SIG-M5 (cell line): ENCODE data around the gene ASZ1.
"Not testable (repeated sequence)": the region's sequence is repeated elsewhere in the genome, so short reads cannot be mapped to it uniquely, and the experiment has no call there.

Experiments
- DNase-seq: peaks from one replicate; lab custom pipeline; 2025; lab: John Stamatoyannopoulos, UW

Gene ASZ1, protein sequence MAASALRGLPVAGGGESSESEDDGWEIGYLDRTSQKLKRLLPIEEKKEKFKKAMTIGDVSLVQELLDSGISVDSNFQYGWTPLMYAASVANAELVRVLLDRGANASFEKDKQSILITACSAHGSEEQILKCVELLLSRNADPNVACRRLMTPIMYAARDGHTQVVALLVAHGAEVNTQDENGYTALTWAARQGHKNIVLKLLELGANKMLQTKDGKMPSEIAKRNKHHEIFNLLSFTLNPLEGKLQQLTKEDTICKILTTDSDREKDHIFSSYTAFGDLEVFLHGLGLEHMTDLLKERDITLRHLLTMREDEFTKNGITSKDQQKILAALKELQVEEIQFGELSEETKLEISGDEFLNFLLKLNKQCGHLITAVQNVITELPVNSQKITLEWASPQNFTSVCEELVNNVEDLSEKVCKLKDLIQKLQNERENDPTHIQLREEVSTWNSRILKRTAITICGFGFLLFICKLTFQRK

DNA sequence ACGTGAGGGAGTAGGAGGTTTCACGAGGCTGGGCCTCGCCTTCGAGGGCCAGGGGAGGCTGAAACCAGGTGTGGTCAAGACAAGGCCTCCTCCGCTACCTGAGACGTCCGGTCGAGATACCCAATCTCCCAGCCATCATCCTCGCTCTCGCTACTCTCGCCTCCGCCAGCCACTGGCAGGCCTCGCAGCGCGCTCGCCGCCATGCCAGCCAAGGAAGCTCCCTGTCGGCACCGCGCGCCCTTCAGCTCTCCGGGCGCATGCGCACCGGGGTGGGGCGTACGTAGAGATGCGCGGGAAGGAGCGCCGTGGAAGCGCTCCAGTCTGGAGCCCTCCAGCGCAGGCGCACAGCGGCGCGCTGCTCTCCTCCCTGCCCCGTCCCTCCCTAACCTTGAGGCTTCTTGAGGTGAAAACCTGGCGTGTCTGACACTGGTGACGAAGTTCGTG, at the start of gene ASZ1:
Gene ASZ1 (minus strand): TSS at position 236 of the 444 bp plus-strand sequence. CDS start 33 bp downstream, at position 203.
- DNase-seq, result no peak

DNA sequence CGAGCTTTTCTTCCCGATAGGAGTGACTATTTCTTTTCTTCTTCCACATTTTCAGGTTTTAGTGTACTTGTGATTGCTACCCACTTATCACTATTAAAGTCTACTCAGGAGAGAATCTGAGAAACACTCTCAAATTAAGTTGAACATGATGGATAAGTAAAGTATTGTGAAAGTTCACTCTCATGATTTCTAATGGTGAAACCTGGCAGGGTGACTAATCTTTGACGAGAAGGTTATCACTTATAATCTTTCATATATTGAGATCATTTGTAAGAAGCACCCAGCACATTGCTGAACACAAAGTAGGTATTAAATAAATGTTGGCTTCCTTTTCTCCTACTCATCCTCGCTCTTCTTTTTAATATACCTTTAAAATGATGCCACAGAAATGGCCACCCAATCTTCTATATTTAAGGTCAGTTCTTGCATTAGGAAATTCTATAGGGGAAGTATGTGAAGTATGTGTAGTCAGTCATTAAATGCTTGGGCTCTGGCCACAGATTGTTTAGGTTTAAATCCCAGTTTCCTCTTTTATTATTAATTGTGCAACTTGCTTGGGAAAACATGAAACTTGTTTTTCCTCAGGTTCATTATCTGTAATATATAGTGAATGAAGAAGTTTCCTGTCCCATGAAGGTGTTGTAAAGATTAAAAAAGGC, 49.4 kb upstream of the ASZ1 start:
- no peak for DNase-seq

DNA sequence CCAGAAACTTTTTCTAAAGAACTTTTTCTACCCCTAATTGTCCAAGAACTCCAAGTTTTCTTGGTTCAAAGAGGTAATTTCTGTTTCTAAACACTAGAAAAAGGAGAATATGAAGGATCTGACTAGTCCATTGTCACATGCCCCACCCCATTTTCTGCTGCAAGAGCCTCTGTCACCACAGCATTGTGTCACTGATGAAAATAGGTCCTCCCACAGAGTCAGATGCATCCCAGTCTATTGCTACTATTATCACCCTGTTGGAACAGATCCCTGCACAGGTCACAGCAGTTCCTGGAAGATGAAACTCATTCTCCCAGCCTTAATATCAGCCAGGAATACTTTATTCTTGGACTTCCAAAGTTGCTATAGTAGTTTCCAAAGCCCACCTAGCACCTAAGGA, 45.0 kb upstream of the ASZ1 start:
- DNase-seq, result no peak

DNA sequence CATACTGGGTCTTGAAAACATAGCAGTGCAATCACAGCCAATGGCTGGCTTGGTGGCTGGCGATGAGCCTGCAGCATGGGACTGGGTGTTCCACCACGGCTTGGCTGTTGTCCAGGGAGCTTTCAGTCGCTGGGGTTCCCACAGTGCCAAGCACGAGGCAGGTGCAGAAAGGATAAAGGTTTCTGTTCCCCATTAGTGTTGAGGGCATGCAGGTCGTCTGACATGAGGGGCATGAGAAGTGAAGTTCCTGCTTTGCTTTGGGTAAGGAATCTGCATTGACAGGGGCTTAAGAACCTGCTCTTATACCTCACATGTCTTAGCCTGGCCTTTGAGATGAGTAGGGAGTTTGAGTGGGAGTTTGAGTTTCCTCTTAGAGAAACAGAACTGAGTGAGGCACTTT, 43.5 kb upstream of the ASZ1 start:
- DNase-seq, result no peak

DNA sequence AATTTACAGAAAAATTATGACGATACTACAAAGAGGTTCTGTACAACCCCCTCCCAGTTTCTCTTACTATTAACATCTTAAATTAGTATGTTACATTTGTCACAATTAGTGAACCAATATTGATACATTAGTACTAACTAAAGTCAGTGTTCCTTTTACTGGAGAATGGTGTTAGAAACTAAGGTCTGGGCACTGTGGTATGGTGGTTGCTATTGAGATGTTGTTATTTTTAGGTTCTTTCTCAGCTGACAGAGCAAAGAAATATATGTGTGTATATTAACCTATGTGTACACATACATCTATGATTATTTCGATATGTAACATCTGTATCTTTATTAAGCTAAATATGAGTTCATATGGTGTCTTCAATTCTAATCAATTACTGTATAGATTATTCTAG, 40.9 kb upstream of the ASZ1 start:
- DNase-seq, result no peak

DNA sequence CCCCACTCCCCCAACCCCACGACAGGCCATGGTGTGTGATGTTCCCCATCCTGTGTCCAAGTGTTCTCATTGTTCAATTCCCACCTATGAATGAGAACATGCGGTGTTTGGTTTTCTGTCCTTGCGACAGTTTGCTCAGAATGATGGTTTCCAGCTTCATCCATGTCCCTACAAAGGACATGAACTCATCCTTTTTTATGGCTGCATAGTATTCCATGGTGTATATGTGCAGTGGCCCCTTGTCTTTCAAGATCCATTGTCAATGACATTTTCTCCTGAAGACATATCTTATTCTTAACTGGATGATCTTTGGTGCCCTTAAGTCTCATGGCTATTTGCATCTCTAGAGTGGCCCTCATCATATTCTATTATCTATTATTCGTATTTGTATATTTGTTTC, 33.5 kb upstream of the ASZ1 start:
- not testable (repeated sequence) for DNase-seq

DNA sequence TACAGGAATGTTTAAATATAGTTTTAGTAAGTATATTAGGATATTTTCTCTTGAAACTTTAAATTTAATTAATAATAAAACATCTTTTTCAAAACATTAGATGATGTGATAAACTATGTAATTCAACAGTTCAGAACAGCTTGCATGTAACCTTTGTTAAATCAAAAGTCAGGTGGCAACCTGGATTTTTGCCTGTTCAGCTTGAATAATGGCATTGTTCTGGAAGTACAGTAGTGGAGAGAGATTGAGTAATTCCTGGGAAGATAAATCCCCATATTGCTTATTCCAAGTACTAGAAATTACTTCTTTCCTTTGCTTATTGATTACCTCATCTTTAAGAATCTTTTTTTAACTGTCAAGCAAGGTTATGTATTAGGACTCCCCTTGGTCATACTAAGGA, 32.4 kb upstream of the ASZ1 start:
- DNase-seq, result no peak

DNA sequence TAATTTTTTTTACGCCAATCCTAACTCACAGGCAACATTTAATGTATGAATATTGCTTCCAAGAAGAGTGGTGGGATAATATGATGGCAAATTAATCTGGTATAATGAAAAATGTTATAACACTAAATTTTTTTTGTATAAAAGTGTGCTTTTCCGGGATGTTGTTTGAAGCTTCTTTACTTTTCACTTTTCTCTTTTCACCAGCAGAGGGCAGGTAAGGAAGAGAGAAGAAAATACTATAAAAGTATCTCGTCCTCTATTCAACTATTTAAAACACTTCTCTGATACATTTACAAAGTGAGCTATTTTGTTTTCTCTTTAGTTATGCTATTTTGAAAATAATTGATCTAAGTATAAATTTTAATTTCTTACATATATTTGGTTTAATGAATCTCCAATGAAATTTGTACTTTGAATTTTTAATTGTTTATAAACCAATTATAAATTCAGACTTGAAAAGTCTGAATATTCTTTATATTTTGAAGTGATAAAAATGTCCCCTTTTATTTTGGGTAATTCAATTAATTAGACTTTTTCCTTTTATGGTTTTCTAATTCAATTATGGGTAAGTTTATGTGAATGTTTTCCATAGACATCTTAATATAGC, 31.8 kb upstream of the ASZ1 start:
- DNase-seq, result no peak

DNA sequence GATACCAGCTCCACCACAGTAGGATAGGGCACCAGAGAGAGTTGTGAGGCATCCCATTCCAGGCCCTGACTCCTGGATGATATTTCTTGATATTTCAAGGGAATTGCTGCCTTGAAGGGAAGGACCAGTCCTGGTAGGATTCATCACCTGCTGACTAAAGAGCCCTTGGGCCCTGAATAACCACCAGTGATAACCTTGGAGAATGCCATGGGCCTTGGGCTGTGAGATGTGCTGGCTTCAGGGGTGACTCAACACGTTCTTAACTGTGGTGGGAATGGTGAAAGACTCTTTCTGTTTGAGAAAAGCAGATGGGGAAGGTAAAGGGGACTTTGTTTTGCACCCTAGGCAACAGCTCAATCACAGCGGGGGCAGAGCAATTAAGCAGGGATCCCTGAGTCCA, 21.4 kb upstream of the ASZ1 start:
- no peak for DNase-seq

DNA sequence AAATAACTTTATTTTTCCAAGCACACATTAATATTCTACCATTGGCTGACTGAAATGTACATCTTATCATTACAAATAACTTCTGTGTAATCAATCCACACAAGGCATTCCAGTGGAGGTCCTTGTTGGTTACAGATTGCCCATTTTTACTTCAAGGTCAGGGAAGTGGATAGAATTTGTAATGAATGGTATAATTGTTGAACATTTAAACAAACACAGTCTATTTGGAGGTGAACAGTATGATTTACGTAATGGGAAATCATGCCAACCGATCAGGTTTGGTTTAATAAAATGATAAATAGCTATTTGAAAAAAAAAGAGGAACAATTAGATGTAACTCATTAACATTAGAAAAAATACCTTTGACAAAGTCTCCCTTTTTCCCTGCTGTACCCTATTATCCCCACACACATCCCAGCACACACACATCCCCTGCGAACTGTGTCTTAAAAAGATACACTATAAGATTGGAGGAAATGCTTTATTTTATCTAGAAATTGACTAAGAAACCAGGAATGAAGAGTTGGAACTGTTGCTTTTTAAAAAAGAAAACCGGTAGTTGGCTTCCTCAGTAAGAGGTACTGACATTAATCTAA, 19.0 kb upstream of the ASZ1 start:
- DNase-seq, result no peak

DNA sequence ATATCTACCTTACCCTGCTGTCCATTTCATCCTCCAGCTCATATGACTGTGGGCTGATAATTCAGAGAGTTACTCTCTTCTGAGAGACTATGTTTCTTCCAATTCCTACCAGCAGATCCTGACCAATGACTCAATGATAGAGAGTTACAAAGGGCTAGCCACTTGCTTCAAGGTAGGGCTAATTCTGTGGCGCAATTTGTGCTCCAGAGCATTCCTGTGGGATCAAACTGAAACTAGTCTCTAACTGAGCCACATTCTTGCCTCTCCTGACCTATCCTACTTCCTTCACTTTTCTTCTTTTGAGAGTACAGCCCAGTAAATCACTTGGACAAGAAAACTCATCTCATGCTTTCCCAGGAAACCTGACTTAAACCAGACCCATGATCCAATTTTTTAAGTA, 17.9 kb upstream of the ASZ1 start:
- no peak for DNase-seq

DNA sequence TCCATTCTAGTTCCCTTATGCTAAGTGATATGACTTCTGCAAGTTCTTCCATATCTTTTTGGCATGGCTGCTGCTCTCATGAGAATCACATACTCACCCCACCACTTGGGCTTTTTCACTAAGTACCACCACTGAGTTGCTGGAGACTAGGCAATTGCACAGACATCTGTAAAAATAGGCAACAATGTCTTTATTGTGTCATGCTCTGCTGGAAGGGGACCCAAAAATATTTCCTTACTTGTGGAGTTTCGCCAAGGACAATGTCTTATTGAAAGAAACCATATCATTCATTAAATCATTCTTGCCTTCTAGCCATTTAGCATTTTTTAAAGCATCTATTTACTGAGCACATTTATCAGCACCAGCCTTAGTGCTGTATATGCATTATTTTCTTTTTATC, 17.4 kb upstream of the ASZ1 start:
- no peak for DNase-seq

DNA sequence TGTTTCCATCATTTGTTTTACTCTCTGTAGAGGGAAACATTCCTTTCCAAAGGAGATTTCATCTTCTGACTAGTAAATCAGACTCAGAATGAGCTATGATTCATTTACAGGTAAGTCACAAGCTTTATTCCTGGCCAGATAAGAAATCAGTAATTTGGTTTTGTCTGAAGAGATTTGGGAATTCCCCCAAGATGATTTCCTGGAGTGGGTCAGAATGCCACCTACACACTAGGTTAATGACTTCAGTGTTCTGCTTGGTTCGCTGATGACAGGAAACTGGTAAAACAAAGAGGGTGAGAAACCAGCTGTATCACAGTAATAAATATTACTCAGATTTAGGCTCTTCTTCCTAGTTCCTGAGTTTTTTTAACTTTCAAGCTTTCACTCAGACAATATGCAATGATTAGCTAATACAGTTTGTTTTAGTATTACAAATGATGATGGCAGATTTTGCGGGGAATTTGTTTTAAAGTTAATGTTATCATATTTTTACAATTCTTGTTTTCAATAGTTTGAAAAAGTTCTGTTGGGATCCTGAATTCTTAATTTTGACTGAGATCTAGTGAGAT, 8.3 kb upstream of the ASZ1 start:
- DNase-seq, result no peak

DNA sequence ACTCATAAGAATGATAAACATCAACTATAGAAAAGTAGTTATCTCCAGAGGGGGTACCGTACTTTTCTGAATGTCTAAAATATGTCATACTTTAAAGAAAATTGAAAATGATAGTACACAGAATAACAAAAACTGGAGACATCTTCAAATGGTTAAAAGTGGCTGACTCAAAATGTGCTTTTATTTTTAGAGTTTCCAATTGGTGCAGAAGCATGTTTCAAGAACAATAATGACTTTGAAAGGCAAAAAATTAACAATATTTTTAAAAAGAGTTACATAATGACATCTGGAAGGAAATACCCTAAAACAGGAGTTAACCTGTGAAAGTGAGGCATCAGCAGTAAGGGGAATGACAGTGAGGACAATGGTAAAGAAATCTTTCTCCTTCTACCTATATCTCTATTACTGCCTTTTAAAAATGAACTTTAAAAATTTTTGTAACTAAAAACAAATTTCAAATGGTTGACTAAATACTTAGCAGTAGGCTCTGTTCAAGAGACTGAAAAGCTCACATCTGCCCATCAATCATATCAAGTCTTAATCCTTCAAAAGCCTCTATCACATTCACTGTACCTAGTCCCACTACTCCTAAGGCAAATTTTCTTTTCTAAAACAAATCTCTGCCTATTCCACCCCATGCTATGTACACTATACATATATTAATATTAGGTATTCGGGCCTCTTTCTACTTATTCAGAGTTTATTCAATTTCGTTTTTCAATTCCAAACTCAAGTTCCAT, 3.0 kb downstream of the ASZ1 start:
- no peak for DNase-seq

DNA sequence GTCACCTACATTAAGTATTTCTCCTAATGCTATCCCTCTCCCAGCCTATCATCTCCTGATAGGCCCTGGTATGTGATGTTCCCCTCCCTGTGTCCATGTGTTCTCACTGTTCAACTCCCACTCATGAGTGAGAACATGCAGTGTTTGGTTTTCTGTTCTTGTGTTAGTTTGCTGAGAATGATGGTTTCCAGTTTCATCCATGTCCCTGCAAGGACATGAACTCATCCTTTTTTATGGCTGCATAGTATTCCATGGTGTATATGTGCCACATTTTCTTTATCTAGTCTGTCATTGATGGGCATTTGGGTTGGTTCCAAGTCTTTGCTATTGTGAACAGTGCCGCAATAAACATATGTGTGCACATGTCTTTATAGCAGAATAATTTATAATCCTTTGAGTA, 12.7 kb downstream of the ASZ1 start:
- DNase-seq, result not testable (repeated sequence)

DNA sequence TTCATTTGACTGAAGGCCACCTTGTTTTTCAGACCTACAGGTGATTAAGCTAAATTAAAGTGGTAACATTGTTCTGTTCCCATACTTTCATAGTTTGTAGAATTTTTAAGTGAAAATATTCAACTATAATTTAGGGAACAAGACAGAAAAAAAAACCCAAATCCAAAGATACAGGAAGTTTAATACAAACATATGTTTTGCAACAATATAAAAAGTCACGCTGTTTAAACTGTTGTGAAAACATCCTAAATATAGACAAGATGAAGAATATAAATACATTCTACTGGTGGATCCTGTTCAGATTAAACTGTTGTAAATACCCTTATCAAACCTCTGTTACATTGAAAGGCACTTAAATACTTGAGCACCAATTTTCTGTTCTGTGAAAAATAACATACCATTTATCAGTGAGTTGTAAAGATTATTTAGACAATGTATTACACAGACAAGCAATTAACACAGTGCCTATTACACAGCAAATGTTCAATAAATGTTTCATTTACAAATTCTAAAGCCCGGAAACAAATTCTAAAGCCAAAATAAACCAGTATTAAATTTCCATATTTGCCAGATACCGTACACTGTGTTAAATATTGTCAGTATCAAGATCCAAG, 14.2 kb downstream of the ASZ1 start:
- no peak for DNase-seq

DNA sequence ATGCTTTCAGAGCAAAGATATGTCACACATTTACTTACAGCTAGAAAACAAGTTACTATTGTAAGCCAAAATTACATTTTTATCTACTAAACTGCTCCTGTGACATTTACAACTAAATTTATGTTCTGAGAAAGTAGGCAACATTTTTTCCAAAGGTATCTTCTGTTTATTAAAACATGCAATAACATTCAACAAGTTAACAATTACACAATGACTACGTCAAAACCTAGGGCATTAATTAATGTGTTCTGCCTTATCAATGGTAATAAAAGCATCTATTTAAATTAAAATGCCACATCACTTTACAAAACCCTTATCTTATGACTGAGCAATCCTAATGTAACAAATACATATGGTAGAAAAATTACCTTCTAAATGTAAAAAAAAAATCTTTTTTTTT, 14.9 kb downstream of the ASZ1 start:
- no peak for DNase-seq

DNA sequence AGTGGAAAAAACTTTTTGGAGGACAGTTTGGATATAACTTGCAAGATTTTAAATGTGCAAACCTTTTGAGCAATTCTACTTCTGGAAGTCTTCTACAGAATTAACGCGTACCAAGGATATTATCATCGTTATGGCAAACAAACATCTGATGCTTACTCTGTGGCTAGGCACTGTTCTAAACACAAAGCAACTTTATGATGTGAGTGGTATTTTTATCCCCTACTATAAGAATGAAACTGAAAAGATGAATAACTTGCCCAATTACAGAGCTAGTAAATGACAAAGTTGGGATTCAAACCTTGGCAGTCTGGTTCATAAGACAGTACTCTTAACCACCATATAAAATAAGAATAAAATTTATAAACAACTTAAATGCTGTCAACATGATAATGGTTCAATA, 15.8 kb downstream of the ASZ1 start:
- DNase-seq, result no peak

DNA sequence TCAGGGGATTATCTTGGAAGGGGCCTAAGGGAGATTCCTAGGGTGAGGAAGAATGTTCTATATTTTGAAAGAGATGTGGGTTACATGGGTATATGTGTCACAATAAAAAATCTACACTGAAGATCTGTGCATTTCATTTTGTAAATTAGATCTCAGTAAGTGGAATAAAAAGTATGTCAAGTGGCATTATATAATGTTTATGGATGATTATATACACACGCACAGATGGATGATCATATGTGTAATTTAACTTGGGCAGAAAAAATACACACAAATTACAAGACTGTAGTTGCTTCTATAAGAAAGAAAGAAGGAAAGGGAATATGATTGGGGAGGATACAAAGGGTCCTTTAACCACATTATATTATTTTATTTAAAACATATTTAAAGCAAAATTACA, 18.5 kb downstream of the ASZ1 start:
- no peak for DNase-seq

DNA sequence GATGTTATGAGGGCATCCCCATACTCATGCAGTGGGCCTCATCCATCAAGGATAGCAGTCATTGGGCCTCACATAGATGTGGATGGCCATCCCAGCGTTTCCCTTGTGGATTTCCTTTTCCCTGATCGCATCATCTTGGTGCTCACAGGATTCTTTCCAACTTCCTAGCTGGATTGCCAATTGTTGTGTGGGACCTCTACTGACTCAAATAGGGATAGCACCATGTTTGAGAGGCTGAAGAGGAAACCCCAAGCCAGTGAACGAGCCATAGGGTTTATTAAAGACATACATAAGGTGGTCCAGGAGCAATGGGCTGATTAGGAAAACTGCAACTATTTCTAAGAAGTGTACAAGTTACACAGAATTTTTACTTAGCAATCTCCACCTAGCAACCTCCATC, 21.8 kb downstream of the ASZ1 start:
- DNase-seq, result no peak

DNA sequence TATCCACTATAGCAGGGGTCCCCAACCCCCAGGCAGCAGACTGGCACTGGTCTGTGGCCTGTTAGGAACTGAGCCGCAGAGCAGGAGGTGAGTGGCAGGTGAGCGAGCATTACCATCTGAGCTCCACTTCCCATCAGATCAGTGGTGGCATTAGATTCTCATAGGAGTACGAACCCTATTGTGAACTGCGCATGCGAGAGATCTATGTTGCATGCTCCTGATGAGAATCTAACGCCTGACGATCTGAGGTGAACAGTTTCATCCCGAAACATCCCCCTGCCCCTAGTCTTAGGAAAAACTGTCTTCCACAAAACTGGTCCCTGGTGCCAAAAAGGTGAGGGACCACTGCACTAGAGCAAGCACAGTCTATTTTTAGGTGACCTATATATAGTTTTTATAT, 23.6 kb downstream of the ASZ1 start:
- DNase-seq, result no peak
